IPS-NIHi7 (cell line): ENCODE data around the gene C1orf105.
"Not testable (repeated sequence)": the region's sequence is repeated elsewhere in the genome, so short reads cannot be mapped to it uniquely, and the experiment has no call there.

ENCODE experiments used
- DNase-seq: peaks from one replicate; pipeline ENCODE4 v3.0.0; 2012; ENCODE audit warnings: mixed read lengths; ENCODE audit errors: extremely low spot score

C1orf105 gene

DNA sequence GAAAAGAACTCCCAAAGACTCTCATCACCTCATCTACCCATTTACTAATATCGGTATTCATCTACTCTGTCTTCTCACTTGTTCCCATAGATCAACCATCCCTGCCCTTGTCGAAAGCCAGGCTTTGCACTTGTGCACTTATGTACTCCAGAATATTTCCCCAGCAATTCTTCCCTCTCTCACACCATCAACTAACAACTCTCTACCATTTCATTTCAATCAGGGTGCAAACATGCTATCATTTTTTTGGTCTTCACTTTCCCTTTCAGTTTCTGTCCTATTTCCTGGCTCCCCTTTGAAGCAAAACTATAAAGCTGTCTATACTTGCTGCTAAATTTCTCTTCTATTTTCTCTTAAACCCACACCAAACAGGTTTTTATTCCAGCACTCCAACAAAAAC is 6.7 kb downstream of the C1orf105 start:
- no peak for DNase-seq

- DNase-seq, result peak; percentile 50
Observed at GRCh38 chr1:172429331-172430127, 9.0 kb downstream of the C1orf105 start.

- DNase-seq, result no peak
Observed at GRCh38 chr1:172430128-172430454, 9.6 kb downstream of the C1orf105 start.

GRCh38 chr1:172431204-172431603 is 10.7 kb downstream of the C1orf105 start:
- DNase-seq, result no peak

- DNase-seq, result no peak
Observed at GRCh38 chr1:172431721-172432192, 11.3 kb downstream of the C1orf105 start.

DNA sequence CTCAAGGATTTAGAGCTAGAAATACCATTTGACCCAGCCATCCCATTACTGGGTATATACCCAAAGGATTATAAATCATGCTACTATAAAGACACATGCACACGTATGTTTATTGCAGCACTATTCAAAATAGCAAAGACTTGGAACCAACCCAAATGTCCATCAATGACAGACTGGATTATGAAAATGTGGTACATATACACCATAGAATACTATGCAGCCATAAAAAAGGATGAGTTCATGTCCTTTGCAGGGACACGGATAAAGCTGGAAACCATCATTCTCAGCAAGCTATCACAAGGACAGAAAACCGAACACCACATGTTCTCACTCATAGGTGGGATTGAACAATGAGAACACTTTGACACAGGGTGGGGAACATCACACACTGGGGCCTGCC is 16.7 kb downstream of the C1orf105 start:
- DNase-seq, result not testable (repeated sequence)

DNA sequence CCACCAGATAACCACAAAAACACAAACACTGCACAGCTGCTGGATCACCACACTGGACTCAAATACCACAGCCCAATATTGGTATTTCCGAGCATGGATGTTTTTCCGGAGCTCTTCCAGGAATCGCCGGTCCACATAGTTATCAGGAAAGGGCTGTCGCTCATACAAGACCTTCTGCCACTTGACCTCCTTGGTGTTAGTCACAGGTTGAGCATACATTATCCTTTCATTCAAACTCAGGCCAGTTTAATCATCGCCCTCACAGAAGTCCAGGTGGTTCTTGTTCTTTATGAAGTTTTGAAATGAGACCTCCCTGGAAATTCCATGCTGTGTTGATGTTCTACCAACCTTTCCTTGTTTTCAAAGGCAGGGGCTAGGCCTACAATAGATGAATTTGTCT is 21.9 kb downstream of the C1orf105 start:
- DNase-seq, result no peak

GRCh38 chr1:172442843-172443565 is 22.5 kb downstream of the C1orf105 start:
- DNase-seq, result no peak

DNA sequence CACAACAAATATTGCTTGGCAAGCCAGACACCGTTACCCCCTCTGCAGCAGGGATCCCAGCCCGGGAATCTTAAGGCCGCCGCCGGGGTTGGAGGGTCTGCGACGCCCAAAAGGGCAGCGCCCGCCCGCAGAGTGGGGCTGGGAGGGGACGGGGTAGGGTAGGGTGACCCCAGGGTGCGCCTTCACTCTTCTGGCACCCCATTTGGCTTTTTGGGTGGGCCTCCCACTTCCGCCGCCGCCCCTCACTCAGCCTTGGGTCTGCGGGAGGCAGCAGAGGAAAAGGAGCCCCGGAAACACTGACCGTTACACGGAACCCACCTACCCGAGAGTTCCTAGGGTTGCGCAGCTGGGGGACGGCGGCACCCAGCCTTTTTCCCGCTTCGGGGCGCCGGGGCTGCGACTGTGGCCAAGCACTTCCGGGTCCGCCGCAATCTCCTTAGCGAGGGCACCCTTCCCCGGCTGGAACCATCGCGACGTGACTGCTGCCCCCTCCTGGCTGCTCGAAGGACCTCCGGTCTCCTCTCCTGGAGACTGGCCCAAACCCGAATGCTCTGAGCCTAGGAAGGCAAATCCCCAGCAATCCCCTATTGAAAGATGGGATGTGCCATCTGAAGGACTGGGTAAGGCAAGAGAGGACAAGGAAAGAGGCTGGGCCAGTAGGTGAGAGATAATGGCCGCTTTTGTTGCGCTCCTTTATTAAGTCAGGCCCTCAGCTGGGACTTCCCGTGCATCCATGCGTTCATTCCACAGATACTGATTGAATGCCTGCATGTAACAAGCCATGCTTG is 23.4 kb downstream of the C1orf105 start, which contains the start of gene PIGC:
Gene PIGC (minus strand): TSS at position 404 of the 788 bp plus-strand sequence. CDS start 1,447 bp downstream, outside the sequence.
- DNase-seq, result peak; percentile 96

GRCh38 chr1:172446547-172446946 is 26.1 kb downstream of the C1orf105 start:
- DNase-seq, result no peak

GRCh38 chr1:172447641-172448040 is 27.2 kb downstream of the C1orf105 start:
- no peak for DNase-seq

DNA sequence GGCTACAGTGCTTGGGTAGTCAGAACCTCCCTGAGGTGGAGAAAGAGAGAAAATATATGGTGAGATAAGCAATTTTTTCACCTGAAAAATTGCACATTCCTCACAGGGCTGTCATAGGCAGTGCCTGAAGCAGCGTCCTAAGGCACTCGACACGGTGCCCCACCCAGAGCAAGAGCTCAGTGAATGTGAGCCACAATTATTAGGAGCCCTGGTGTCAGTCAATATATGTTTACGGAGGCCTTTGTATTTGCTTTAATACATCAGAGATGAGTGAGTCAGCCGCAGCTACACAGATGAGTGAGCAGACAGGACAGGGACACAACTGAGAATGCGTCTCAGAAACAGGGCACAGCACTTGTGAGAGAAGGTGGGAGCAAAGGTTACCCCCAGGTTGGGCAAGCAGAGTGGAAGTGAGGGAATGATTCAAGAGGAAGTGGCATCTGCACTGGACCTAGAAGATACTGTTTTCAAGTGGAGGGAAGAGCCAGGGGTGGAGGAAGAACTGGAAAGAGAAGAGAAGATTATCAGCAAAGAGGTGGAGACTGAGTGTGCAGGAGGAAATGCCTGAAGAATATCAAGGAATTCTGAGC is 28.6 kb downstream of the C1orf105 start:
- no peak for DNase-seq

GRCh38 chr1:172449585-172450523 is 29.4 kb downstream of the C1orf105 start:
- peak; percentile 86 for DNase-seq

DNA sequence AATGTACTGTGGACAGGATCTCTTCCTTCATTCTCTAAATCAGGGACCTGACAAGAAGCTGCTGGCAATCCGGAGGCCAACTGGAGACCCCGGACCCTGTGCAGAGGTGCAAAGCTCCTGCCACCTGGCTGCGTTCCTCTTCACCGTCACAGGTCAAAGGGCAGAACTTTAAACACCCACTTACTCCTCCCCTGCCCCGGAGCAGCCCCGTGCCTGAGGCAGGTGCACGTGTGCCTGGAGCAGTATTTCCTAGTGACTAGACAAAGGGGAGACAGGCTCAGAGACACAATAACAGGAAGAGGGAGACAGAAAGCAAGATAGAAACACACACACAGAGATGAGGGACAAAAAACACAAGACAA is 30.0 kb downstream of the C1orf105 start:
- DNase-seq, result no peak

- DNase-seq, result no peak
Observed at GRCh38 chr1:172451002-172451443, 30.5 kb downstream of the C1orf105 start.

DNA sequence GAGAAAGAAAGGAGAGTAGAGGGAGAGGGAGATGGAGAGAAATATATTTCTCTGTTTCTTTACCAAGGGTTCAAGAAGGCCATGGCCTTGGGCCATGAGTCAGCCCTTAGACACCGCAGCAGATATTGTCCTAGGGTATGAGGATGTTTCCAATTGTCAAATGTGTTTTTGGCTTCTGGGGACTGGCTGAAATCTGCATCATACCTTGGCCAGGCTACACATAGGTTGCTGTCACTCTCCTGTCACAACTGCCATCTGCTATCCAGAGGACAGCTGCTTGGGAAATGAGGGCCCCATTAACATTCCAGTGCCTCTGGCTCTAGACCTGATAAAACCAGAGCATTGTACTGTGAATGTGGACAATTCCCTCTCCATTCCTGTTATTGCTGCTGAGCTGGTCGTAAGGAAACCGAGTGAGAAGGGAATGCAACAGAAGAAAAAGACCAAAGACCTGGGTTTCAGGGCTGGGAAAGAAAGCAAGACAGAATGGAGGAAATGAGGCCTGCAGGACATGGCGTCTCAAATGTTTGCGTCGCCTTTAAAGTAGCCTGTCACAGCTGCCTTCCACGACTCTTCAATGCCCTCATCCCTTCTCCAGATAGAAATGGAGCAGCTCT is 32.2 kb downstream of the C1orf105 start:
- no peak for DNase-seq

GRCh38 chr1:172453153-172453545 is 32.7 kb downstream of the C1orf105 start:
- no peak for DNase-seq

GRCh38 chr1:172453607-172454006 is 33.1 kb downstream of the C1orf105 start:
- DNase-seq, result no peak

DNA sequence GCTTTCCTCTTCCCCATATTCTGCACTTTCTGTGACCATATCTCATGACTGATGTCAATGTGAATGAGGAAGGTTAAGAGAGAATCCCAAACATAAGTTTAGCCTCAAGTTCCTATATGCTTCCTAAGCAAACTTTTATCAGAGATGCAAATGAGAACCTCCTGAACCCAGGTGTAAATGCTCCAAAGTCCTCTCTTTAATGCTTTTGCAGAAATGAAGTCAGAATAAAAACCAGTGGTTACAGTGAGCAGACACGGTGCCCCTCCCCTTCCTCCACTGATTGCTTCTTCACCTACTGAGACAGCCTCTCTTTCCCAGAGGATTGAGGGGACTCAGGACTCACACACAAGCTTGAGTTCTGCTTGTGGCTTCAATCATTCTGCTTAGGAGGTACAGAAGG is 35.0 kb downstream of the C1orf105 start:
- DNase-seq, result no peak

- DNase-seq, result no peak
Observed at GRCh38 chr1:172456344-172456769, 35.9 kb downstream of the C1orf105 start.
